Measurements from ENCODE around the gene RHCG. TPM values are rescaled to one million over a fixed set of nuclear protein-coding genes. Genes with fewer than 3 reads are reported as not detected.
A peak's percentile ranks its signal among the peaks of the same experiment; 100 is the strongest.

The RHCG gene
- not detected in 2 replicates for total RNA-seq

DNA sequence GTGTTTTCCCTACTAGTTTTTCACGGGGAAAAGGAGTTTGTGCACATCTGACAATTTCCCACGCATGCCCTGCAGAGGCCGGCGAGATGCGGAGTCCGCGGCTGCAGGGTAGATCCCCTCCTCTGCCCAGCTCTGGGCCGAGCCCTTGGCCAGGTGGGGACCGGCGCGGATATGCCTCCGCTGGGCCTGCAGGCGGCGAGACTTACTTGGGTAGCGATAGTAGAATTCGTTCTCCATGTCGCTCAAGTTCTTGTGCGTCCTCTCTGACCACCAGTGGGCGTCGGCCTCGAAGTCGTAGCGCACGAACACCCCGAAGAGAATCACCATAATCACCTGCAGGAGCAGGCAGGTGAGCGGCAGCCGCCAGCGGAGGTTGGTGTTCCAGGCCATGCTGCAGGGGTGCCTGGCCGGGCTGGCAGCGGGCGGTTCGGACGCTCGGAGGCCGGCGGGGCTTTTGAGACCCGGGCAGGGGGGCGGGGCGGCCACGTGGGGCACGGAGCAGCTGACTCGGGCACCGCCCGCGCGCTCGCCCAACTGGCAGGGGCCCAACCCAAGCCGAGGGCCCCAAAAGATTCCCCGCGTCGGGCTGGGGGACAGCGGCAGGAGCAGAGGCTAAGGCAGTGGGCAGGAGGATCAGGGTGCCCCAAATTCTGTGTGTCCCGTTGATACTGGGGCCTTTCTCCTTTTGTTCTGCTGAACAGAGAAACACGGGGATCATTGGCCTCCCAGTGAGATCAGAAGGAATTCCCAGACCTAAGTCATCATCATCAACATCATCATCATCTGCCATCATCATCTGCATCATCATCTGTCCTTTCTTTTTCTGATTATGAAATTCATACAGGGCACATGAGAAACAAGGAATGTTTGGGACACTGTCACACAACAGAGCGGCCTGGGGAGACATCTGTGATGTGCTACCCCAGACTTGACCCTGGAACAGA is at the start of gene RHCG:
Gene RHCG (minus strand): TSS at position 429 of the 944 bp plus-strand sequence. CDS start 39 bp downstream, at position 390.
- no peaks in the 10 kb centered on the region for H3K36me3 Mint-ChIP-seq (ENCODE audit: low read depth)
- H3K27ac Mint-ChIP-seq = no peak within 1 kb of the TSS
- H3K27me3 Mint-ChIP-seq = peaks cover 37% of the 10 kb centered on the region
- intact Hi-C loops (cut with micrococcal nuclease) = no loop called here
- no peak within 1 kb of the TSS for H3K4me3 Mint-ChIP-seq
- no peaks in the 10 kb centered on the region for H3K9me3 Mint-ChIP-seq
- H3K4me1 Mint-ChIP-seq = no peaks in the 10 kb centered on the region
- peak; percentile 59 for DNase-seq

DNA sequence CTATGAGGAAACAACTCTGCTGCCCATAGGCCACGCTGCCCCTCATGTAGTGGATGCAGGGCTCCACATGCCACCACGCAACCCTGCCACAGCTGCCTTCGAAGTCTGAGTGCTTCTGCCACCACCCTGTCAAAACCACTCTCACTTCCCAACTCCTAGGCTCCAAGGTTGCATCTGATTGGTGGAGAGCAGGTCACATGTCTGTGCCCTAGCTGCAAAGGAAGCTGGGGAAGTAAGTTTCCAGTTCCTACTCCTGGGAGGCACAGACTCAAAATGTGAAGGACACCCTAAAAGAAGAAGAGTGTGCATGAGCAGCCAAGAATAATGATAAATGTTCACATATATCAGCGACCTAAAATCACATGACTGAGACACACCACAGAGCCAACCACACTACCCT is 47.0 kb upstream of the RHCG start:
- Mint-ChIP-seq H3K36me3 (ENCODE audit: low read depth) (no peaks in the 10 kb centered on the region), H3K27ac (no peak overlapping the region), H3K9me3 (no peaks in the 10 kb centered on the region), H3K4me3 (no peak overlapping the region), H3K27me3 (peaks cover 11% of the 10 kb centered on the region), H3K4me1 (no peaks in the 10 kb centered on the region)
- no peak for DNase-seq
- intact Hi-C loops (cut with micrococcal nuclease) = no loop called here

DNA sequence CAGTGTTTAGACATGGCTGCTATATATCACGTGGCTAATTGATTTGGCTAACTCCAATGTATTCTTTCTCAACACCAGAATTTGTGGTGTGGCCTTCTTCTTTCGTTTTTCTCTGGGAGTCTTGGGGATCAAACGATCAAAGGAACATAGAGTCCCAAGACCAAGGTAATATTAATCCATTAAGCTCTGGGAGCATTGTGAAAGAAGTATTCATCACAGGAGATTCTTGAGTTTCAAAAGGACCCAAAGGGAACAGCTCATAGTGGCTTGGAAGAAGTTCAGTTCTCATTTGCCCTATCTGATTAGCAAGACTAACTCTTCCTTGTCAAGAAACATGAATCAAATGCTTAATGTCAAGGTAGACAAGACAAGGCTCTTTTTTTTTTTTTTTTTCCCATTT is 46.0 kb upstream of the RHCG start:
- peaks cover 11% of the 10 kb centered on the region for H3K27me3 Mint-ChIP-seq
- intact Hi-C loops (cut with micrococcal nuclease) = no loop called here
- H3K36me3 Mint-ChIP-seq (ENCODE audit: low read depth) = no peaks in the 10 kb centered on the region
- no peaks in the 10 kb centered on the region for H3K4me1 Mint-ChIP-seq
- H3K27ac Mint-ChIP-seq = no peak overlapping the region
- no peak overlapping the region for H3K4me3 Mint-ChIP-seq
- DNase-seq = no peak
- no peaks in the 10 kb centered on the region for H3K9me3 Mint-ChIP-seq

DNA sequence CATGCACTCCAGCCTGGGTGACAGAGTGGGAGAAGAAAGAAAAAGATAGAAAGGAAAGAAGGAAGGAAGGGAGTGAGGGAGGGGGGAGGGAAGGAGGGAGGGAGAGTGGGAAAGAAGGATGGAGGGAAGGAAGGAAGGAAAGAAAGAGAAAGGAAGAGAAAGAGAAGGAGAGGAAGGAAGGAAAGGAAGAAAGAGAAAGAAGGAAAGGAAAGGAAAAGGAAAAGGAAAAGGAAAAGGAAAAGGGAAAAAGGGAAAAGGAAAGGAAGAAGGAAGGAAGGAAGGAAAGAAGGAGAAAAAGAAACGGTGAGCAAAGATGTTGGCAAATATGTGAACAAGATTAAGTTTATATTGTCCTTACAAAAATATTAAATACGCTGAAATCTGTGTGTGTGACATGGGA is 42.6 kb upstream of the RHCG start:
- Mint-ChIP-seq H3K9me3 (peaks cover 1% of the 10 kb centered on the region), H3K27me3 (peaks cover 11% of the 10 kb centered on the region), H3K27ac (no peak overlapping the region), H3K4me3 (no peak overlapping the region), H3K36me3 (ENCODE audit: low read depth) (no peaks in the 10 kb centered on the region), H3K4me1 (no peaks in the 10 kb centered on the region)
- DNase-seq = no peak
- intact Hi-C loops (cut with micrococcal nuclease) = no loop called here

DNA sequence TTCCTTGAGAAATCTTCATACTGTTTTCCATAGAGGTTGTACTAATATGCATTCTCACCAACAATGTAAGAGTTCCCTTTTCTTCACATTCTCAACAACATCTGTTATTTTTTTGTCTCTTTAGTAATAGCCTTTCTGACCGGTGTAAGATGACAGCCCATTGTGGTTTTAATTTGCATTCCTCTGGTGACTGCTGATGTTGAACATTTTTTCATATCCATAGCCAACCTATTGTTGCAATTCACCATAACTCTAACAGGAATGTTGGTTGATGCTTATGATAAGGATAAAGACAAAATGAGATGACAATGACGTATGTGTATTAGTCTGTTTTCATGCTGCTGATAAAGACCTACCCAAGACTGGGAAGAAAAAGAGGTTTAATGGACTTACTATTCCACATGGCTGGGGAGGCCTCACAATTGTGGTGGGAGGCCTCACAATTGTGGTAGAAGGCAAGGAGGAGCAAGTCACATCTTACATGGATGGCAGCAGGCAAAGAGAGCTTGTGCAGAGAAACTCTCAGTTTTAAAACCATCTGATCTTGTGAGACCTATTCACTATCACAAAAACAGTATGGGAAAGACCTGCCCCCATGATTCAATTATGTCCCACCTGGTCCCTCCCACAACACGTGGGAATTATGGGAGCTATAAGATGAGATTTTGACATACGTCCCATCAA is 37.6 kb upstream of the RHCG start:
- Mint-ChIP-seq H3K27ac (no peak overlapping the region), H3K27me3 (peaks cover 12% of the 10 kb centered on the region), H3K36me3 (ENCODE audit: low read depth) (no peaks in the 10 kb centered on the region), H3K4me1 (peaks cover 2% of the 10 kb centered on the region), H3K4me3 (no peak overlapping the region), H3K9me3 (peaks cover 4% of the 10 kb centered on the region)
- intact Hi-C loops (cut with micrococcal nuclease) = no loop called here
- DNase-seq = no peak

DNA sequence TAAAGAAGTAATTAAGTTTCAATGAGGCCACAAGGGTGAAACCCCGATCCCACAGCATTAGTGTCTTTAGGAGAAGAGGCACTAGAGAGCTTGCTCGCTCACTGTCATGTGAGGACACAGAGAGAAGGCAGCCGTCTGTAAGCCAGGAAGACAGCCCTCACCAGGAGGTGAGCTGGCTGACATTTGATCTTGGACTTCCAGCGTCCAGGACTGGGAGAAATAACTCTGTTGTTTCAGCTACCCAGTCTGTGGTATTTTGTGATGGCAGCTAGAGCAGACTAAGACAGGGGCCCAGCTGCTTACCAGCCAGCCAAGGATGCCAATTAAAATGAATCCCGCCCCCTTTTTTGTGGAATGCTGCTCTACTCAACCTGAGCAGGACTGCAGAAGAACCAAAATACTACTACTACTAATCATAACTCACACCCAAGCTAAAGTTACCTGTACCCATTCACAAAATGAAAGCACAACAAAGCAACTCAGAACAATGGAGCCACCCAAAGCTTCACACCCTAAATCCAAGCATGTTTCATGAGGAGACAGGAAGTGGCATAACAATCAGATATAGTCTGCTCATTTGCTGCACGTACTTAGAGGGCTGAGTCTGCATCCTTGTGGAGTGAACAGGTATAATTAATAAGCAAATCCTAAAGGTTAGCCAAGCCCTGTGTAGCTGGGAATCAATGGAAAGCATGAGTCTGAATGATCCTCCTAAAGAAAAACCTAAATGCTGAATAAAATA is 35.6 kb upstream of the RHCG start:
- H3K27me3 Mint-ChIP-seq = peaks cover 12% of the 10 kb centered on the region

DNA sequence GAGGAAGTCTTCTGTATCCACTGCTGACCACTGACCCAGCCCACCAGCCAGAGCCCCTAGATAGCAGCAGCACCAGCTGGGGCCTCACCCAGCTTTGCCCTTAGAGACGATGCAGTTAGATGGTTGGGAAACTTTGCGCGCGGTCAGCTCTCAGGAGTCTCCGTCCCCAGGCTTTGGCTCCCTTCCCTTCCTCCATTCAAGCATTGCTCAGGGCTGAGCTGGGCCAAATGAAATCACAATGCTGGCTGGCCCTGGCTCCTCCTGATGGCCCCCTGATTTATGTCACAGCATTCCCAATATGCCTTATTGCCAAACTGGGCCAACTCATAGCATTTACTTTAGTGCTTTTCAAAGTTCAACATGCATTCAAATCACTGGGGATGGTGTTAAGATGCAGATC is 34.6 kb upstream of the RHCG start:
- intact Hi-C loops (cut with micrococcal nuclease) = no loop called here
- Mint-ChIP-seq H3K36me3 (ENCODE audit: low read depth) (no peaks in the 10 kb centered on the region), H3K4me1 (peaks cover 2% of the 10 kb centered on the region), H3K27me3 (peaks cover 12% of the 10 kb centered on the region), H3K27ac (no peak overlapping the region), H3K9me3 (peaks cover 4% of the 10 kb centered on the region), H3K4me3 (no peak overlapping the region)
- DNase-seq = no peak

More for the DNA sequence above, 35.6 kb upstream of the RHCG start:
- Mint-ChIP-seq H3K4me1 (peaks cover 2% of the 10 kb centered on the region), H3K36me3 (ENCODE audit: low read depth) (no peaks in the 10 kb centered on the region), H3K9me3 (peaks cover 4% of the 10 kb centered on the region), H3K4me3 (no peak overlapping the region), H3K27ac (no peak overlapping the region)
- DNase-seq = no peak
- intact Hi-C loops (cut with micrococcal nuclease) = no loop called here

DNA sequence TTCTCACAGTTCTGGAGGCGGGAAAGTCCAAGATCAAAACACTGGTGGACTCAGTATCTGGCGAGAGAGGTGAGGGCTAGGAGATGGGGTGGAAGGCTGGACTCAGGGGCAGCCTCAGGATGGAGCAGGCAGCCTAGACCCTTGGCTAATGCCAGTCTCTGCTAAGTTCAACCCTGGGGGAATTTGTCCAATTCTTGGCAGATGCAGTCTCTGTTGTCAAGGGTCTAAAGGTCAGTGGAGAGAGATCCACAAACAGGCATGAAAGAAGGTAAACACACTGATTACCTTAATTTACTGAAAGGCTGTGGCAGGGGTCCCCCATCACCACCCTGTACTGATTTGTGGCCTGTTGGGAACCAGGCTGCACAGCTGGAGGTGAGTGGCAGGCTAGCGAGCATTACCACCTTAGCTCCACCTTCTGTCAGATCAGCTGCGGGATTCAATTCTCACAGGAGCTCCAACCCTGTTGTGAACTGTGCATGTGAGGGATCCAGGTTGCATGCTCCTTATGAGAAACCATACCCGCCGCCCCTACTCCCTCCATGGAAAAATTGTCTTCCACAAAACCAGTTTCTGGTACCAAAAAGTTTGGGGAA is 32.5 kb upstream of the RHCG start:
- no peak for DNase-seq
- Mint-ChIP-seq H3K4me1 (peaks cover 3% of the 10 kb centered on the region), H3K9me3 (peaks cover 1% of the 10 kb centered on the region), H3K27me3 (peaks cover 6% of the 10 kb centered on the region), H3K4me3 (no peak overlapping the region), H3K27ac (no peak overlapping the region), H3K36me3 (ENCODE audit: low read depth) (no peaks in the 10 kb centered on the region)
- intact Hi-C loops (cut with micrococcal nuclease) = no loop called here

DNA sequence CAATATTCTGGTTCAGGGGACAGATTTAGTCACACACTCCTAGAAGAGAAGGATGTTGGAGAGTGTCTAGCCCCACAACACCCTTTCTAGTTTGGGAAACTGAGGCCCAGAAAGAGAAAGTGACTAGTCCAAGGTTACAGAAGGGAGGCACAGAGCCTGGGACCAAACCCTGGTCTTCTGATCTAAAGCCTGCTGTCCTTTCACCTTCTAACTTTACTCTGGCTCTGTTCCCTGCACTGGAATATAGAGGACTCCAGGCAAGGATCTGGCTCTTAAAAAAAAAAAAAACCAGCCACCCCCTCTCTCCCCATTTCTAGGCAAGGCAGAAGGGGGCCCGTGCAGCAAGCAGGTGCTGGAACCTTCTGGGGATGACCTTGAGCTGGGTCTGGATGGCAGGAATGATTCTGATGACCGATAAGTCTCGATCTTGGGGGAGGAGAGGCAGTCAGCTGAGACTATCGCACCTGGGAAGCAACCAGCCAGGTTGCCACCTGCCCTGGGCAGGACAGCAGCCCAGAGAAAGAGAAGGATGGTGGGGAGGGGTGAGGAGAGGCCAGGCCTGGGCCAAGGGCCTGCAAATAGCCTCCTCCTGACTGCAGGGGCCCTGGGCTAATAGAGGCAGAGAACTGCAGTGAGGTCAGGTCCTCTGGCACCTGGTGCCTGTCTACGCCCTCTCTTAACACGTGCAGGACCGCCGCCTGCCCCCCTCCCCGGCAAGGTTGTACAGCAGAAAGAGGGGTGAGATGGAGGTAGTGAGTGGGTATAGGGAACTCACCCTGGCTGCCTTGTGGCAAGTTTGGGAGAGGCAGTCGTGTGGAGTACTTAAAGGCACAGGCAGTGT is 30.4 kb upstream of the RHCG start:
- peaks cover 4% of the 10 kb centered on the region for H3K27me3 Mint-ChIP-seq
- no peaks in the 10 kb centered on the region for H3K9me3 Mint-ChIP-seq
- peaks cover 1% of the 10 kb centered on the region for H3K4me1 Mint-ChIP-seq
- no peaks in the 10 kb centered on the region for H3K36me3 Mint-ChIP-seq (ENCODE audit: low read depth)
- H3K4me3 Mint-ChIP-seq = no peak overlapping the region
- no peak for DNase-seq
- H3K27ac Mint-ChIP-seq = no peak overlapping the region
- intact Hi-C loops (cut with micrococcal nuclease) = no loop called here

DNA sequence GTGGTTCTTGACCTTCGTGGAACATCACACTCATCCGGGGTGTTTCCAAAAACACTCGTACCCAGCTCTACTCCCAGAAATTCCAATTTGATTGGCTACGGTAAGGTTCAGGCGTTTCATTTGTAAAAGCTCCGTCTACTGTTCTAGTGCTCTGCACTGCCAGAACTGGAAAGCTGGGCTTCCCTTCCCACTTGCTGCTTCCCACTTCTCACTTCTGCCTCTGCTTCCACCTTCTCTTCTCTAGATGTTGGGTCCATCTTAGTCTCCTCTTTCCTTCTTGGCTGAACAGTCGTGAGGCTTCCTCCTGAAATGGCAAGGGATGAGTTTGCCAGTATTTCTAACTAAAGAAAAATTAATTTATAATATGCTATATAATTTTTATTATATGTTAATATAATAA is 29.8 kb upstream of the RHCG start:
- Mint-ChIP-seq H3K27me3 (peaks cover 4% of the 10 kb centered on the region), H3K9me3 (no peaks in the 10 kb centered on the region), H3K36me3 (ENCODE audit: low read depth) (no peaks in the 10 kb centered on the region), H3K4me3 (no peak overlapping the region), H3K27ac (no peak overlapping the region), H3K4me1 (peaks cover 1% of the 10 kb centered on the region)
- intact Hi-C loops (cut with micrococcal nuclease) = no loop called here
- no peak for DNase-seq

DNA sequence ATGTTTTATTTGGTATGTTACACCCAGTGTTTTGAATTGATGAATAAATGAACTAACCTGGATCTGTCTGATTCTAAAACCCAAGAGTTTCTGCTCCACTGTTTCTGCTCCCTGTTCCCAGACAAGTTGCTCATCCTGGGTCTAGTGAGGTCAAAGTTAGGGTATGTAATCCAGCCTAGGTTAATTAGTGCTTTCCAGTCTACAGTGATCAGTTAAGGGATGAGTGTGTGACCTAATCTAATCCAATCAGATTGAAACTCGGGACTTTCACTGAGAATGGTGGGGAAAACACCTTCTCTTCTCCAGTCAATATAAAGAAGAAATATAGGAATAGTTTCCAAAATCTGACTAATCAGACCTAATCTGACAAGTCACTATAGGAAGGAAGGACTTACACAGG is 27.8 kb upstream of the RHCG start:
- intact Hi-C loops (cut with micrococcal nuclease) = no loop called here
- Mint-ChIP-seq H3K27me3 (peaks cover 5% of the 10 kb centered on the region), H3K9me3 (no peaks in the 10 kb centered on the region)

DNA sequence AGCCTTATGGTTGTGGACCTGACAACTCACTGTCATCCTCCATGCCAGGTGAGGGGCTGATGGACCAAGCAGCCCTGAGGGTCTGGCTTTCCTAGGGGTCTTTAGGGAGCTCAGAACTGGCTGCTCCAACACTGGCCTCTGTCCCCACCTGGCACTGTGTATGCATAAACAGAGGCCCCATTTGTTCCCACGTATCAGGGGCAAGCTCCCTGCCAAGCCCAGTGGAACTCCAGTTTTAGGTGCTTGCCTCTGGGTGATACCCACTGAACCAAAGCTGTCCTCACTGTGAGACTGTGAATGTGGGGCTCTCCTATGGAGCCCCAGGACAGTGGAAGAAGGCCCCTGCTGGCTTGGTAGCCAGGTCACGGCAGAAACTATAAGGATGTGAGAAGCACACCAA is 26.7 kb upstream of the RHCG start:
- Mint-ChIP-seq H3K4me1 (peaks cover 1% of the 10 kb centered on the region), H3K27me3 (peaks cover 5% of the 10 kb centered on the region), H3K9me3 (no peaks in the 10 kb centered on the region), H3K4me3 (no peak overlapping the region), H3K36me3 (ENCODE audit: low read depth) (no peaks in the 10 kb centered on the region), H3K27ac (no peak overlapping the region)
- intact Hi-C loops (cut with micrococcal nuclease) = no loop called here
- no peak for DNase-seq

More for the DNA sequence above, 27.8 kb upstream of the RHCG start:
- Mint-ChIP-seq H3K36me3 (ENCODE audit: low read depth) (no peaks in the 10 kb centered on the region), H3K4me1 (peaks cover 1% of the 10 kb centered on the region), H3K4me3 (no peak overlapping the region), H3K27ac (no peak overlapping the region)
- no peak for DNase-seq

DNA sequence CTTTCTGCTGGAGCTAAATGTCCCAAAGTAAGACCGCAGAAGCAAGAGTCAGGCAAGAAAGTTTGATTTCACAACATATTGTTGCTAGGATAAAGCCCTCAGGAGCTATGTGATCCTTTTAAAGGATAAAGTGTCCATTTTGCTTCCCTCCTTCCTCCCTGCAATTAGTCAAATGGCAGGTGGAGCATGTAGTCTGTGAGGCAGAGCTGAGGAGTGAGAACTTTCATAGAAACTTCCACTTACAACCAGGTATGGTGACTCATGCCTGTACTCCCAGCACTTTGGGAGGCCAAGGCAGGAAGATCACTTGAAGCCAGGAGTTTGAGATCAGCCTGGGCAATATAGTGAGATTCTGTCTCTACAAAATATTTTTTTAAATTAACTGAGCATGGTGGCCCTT is 25.2 kb upstream of the RHCG start:
- DNase-seq = no peak
- intact Hi-C loops (cut with micrococcal nuclease) = no loop called here
- Mint-ChIP-seq H3K4me3 (no peak overlapping the region), H3K4me1 (peaks cover 1% of the 10 kb centered on the region), H3K27ac (no peak overlapping the region), H3K27me3 (peaks cover 11% of the 10 kb centered on the region), H3K36me3 (ENCODE audit: low read depth) (no peaks in the 10 kb centered on the region), H3K9me3 (no peaks in the 10 kb centered on the region)

All from activated CD4-positive, alpha-beta T cell treated with anti-CD3 and anti-CD28 coated beads, Interleukin-2, amount 10 ng/mL, durations not matched to agents 24 days and 14 days (primary cell).